Measurements from ENCODE around the gene SNX9. TPM values are rescaled to one million over a fixed set of nuclear protein-coding genes. Genes with fewer than 3 reads are reported as not detected.
A peak's percentile ranks its signal among the peaks of the same experiment; 100 is the strongest.
"Not testable (repeated sequence)": the region's sequence is repeated elsewhere in the genome, so short reads cannot be mapped to it uniquely, and the experiment has no call there.

The SNX9 gene
- total RNA-seq, 1 donor from 2014 or later: 36.2 TPM

DNA sequence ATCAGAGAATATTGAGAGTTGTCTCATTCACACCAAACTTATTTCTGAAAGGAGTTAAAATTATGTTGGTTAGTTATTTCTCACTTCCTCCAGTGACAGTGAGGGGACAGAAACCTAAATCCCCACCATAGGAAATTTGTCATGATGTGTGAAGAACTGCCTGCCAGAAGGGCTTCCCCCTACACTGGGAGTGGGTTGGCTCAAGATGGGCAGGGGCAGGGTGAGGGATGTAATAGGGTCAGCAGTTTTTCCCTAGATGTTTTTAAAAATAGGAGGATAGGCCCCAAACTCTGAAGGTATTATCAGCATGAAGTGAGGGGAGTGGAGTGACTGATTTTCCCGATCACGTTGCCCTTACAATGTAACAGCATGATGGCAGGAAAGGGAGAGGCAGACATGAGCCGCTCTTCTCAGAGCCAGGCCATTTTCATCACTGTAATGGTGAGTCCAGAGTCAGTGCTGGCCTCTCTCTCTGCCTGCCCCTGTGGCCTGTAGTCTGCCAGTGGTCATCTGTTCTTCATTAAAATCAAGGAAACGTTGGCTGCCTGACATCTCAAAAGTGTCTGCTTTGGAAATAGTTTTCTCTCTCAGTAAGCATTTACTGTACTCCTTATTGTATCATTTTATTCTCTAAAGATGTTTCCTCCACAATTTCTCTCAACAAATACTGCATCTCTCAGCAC lies 98.8 kb downstream of the SNX9 start:
- DNase-seq (ENCODE audit: low read depth in 2 of 2): no peak

DNA sequence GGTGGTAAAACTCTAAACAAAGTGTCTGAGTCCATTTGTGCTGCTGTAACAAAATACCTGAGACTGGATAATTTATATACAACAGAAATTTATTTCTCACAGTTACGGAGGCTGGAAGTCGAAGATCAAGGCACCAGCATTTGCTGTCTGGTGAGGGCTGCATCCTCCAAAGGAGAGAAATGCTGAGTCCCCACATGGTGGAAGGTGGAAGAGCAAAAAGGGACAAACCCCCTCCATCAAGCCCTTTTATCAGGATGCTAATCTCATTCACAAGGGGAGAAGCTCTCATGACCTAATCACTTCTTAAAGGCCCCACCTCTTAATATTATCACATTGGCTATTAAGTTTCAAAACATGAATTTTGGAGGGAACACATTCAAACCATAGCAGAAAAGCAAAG lies 102.7 kb downstream of the SNX9 start:
- no peak for DNase-seq (ENCODE audit: low read depth in 2 of 2)

DNA sequence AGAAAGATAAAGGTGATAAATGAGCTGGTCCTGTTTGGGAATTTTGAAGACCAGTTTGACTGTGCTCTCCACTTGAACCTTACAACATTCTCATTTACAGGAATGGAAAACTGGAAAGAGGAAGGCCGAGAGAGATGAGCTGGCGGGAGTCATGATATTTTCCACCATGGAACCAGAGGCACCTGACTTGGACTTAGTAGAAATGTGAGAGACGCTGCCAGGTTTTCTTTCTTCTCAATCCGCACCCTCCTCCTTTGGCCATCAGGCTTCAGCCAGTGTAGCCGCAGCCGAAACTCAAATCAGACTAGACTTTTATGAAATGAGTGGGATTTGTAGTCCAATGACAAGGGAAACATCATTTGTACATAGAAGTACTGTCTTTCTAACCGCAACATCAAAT lies 104.0 kb downstream of the SNX9 start:
- no peak for DNase-seq (ENCODE audit: low read depth in 2 of 2)

DNA sequence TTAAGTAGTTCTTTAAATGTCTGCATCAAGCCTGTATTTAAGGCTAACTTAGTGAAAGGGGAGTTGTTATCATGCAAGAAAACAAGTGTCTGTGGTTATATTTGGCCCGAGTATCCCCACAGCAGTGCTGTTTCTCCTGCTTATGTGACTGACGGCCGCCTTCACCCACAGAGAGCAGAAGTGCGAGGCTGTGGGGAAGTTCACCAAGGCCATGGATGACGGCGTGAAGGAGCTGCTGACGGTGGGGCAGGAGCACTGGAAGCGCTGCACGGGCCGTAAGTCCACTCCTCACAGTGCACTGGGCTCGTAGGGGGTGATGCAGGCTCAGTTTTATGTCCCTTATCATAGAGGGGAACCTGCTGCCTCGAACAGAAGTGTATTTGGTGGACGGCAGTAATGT lies 105.4 kb downstream of the SNX9 start:
- no peak for DNase-seq (ENCODE audit: low read depth in 2 of 2)

DNA sequence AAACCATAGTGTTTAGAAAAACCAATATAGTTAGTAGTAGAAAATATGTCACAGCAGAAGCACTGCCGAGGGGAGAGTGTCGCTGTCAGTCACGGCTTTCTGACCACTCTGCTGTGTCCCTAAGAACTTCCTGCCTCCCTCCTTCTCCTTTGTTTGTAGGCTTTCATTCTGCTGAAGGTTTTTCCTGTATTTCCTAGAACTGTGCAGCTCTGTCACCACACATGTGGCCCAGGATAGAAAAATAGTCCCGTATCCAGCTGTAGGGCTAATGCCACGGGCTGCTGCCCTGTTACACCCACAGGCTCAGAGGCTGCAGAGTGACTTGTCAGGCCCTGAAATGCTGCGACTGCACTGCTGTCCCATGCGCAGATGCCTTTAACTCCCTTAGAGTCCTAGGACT lies 106.0 kb downstream of the SNX9 start:
- peak in 1 of 2 donors; percentile 64 for DNase-seq (ENCODE audit: low read depth in 2 of 2)

DNA sequence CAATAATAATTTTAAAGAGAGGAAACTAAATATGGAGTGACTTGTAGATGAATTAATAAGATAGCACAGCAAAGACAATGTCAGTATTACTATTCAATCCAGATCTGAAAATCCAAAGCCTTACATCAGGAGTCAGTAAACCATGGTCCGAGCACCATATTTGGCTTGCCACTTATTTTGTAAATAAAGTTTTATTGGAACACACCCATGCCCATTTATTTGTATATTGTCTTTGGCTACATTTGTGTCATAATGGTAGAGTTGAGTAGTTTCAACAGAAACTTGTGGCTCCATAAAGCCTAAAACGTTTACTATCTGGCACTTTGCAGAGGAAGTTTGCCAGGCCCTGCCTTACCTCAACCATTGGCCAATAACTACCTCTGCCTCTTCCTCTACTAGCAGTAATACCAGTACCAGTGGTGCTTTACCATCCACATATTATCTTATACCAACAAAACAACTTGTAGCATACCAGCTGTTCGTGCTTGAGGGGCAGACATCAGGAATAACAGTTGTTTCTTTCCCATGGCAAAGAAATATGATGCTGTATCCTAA lies 106.8 kb downstream of the SNX9 start:
- DNase-seq (ENCODE audit: low read depth in 2 of 2): no peak

DNA sequence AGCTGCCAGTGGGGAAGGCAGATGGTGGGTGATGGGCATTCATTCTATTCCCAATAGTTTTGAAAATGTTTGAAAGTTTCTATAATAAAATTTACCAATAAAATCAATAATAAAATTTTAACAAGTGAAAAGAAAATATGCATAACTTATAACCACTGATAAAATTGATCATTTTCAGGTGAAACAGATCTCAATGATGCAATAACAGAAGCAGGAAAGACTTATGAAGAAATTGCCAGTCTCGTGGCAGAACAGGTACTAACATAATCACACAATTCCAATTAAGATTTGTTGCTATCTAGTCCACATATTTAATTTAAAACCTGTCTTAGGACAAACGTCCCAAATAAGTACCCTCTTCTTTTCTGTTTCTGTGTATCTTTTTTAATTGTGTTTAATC lies 112.7 kb downstream of the SNX9 start:
- DNase-seq (ENCODE audit: low read depth in 2 of 2): no peak

DNA sequence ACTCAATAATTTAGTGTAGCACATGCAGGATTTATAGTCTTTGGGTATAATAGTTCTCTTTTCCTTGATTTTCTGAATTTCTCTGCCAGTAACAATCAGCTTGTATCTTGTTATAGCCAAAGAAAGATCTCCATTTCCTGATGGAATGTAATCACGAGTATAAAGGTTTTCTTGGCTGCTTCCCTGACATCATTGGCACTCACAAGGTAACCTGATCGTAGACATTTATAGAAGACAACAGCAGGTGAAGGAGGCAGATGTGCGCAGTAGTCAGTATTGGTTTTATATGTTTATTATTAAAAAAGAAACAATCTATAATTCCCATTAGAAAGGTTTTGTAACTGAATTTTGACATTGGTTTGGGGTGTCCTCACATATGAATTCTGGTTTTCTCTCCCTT lies 114.3 kb downstream of the SNX9 start:
- DNase-seq (ENCODE audit: low read depth in 2 of 2): no peak

DNA sequence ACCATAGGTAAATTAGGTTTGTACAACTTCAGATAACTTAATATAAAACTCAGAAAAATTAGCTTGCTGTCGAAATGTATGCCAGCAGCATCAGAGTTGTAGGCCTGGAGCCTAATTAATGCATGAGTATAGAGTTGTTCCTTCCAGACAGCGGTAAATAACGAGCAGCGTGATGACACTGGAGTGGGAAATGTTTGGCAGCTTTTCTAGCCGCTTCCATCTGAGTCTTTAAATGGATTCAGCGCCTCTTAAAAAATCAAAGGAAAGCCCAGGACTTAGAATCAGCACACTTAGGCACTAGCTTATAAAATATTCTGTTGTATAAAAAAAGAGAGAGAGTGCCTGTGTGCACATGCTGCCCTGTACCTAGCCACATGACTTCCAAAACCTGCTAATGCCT lies 114.9 kb downstream of the SNX9 start:
- no peak for DNase-seq (ENCODE audit: low read depth in 2 of 2)

DNA sequence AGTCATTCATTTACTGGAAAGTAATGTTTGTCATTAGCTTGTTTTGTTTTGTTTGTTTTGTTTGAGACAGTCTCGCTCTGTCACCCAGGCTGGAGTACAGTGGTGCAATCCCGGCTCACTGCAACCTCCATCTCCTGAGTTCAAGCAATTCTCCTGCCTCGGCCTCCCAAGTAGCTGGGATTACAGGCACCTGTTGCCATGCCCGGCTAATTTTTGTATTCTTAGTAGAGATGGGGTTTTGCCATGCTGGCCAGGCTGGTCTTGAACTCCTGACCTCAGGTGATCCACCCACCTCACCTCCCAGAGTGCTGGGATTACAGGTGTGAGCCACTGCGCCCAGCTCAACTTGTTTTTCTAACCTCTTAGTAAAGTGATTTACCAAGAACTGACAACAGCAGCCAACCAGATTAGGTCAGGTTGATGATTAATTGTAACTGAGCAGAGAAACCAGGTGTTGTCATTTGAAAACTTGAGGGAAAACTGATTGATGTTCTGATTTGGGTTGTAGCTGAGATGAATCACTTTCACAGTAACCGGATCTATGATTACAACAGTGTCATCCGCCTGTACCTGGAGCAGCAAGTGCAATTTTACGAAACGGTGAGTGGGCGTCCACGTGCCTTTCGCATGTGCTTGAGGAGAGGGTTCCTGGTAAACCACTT lies 117.5 kb downstream of the SNX9 start:
- DNase-seq (ENCODE audit: low read depth in 2 of 2): not testable (repeated sequence)

DNA sequence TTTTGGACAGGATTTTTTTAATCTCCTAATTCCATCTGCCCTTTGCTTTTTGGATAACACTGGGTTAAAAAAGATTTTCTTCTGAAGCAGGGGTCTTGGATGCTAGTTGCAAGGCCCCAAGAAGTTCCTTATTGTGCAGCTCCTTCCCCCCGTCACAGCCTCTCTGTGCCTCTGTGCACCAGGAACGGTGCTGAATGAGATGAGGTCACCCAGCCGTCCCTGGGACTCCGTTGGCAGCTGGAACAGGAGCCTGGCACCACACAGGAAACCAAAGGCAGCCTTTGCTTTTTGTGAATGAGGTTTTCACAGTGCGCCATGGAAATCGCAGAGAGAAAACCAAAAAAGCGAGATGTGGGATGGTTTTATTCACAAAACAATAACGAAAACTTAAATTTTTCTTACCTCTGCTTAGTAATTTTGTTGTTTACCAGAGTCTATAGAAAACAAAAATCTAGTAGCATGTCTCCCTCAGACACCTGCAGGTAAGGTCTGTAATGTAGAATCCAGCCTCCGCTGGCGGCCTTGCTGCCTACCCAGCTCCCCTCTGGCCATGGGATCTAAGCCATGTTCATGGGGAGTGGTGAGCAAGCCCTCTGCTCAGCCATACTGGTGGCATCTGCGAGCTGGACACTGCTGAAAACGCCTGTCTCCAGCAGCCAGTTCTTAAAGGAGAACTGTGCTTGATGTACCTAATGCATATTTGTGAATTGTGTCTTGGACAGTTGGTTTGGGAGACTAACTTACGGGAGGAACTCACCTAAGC lies 118.2 kb downstream of the SNX9 start:
- DNase-seq (ENCODE audit: low read depth in 2 of 2): no peak

DNA sequence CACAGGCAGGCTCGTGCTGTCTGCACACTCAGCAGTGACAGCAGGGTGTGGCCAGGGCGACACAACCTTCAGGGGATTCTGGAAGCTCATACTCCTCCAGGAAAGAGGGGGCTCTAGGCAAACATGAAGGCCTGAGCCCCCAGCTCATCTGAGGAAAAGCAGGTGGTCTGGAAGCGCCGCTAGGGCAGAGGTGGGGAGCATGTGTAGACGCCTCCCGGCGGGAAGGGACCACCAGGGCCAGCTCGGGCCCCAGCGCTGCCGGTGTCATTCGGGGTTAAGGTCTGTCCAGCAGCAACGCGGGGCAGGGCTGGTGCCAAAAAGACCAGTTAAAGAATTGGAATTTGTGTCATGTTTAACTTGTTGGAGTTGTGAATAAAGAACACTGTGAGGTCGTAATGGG lies 119.3 kb downstream of the SNX9 start:
- DNase-seq (ENCODE audit: low read depth in 2 of 2): no peak

DNA sequence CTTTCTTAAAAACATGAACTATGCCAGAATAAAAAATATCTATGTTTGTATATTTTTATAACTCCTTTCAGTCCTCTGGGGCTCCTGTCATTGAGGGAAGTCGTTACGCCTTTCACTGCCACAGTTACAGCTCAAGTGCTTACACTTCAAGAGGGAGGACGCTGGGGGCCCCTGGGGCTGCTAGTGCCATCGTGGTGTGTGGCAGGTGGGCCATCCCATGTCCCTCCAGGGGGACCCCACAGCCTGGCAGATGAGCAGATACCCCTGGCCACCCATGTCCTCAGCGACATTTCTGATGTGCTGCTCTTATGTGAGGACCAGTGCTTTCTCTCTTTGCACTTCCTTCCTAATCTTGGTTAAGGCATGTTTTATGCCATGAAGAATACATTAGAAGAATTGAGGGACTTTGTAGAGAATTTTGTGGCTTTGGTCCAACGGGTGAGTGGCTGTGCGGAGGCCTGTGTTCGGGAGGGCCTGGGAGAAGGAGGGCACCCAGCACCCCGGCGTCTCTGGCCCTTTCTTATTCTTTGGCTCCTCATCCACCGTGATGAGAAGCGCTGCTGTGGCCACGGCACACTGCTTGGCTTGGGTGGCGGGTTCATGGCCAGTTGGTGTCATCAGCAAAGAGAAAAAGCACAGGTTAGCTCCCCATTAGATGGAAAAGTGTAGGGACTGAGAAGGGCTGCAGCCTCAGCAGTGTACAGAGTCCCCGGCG lies 120.4 kb downstream of the SNX9 start:
- DNase-seq (ENCODE audit: low read depth in 2 of 2): no peak

DNA sequence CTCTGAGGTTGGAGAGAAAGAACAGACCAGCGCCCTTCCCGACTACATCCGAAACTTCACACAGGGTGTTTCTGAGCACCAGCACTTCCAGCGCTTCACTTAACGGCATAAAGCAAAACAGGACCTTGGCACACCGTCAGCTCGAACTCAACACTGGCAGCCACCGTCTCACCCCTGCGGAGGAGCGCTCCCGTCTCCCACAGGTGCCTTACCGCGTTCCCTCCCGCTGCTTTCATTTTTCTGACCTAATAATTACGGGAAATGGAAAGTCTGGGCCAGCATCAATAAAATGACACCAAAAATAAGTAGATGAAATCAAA lies 120.9 kb downstream of the SNX9 start:
- no peak for DNase-seq (ENCODE audit: low read depth in 2 of 2)

DNA sequence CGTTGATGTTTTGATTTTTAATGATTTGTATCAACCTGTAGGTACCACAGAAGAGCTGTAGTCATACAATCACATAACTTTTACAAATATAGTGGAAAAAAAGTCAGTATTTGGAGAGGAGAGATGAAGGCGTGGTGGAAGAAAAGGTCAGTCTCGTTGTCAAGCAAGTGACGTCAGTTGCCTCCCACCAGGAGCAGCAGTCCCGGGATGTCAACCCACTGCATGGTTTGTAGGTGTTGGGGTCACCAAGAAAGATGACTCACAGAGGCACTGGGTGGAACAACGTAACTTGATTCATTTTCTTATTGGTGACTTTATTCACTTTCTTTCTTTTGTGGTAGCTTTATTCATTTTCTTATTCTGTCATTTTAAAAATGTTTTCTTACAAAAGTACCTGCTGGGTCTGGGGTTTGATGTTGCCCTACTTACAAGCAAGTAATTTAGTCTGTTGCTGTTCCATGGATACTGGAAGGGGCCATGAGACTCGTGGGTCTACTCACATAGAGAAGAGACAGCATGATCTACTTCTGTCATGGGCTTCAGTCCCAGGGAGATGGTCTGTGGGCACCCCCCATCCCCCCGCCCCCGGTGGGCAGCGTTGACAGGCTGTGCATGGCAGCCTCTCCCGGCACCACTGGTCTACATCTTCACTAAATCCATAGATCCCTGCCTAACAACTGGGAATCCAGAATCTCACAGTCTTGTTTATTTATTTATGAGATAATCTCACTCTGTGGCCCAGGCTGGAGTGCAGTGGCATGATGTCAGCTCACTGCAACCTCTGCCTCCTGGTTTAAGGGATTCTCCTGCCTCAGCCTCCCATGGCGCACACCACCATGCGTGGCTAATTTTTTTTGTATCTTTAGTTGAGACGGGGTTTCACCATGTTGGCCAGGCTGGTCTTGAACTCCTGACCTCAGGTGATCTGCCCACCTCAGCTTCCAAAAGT lies 122.2 kb downstream of the SNX9 start:
- DNase-seq (ENCODE audit: low read depth in 2 of 2): no peak

DNA sequence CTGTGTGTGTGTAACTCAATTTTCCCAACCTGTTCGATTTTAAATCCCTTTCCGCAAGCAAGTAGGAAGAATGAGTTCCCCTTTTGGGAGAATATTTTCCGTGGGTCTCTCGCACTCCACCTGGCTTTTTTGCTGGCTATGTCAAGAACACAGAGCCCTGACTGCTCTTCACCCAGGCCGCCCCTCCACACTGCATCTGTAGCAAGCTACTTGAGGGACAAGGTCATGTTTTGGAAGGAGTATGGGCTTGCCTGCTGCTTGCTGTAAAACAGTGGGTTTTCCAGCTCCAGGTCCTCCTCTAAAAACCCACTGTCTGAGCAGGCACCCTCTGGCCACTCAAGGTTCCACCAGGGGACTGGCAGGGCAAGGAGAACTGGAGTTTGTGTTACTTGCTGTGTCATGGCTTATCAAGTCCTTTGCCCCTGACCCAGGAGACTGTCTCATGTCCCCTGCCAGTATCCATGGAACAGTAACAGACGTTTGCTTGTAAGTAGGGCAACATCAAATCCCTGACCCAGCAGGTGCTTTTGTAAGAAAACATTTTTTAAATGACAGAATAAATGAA lies 123.1 kb downstream of the SNX9 start:
- no peak for DNase-seq (ENCODE audit: low read depth in 2 of 2)

DNA sequence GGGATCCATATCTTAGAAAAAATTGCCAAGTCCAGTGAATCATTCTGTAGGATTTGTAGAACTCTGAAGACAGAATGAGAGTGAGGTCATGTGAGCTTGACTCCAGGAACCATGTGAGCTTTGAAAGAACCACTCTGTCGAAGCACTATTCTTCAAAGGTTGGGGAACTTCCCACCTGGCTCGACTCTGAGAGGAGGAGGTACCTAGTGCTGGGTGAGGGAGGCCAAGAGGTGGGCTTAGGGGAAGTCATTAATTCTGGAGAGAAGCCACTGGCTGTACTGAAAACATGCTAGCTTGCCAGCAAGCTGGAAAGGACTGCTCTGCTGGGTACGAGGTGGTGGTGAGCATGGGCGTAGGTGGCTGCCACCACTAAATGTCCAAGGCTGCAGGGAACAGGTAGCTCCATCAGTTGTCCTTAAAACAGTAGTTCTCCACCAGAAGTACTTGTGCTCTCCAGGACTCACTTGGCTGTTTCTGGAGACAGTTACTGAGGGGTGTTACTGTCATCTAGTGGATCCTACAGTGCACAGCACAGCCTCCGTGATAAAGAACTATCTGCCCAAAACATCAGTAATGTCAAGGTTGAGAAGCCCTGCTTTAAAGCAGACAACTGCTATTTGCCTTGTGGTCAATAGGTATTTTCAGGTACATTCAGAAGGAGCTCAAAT lies 124.0 kb downstream of the SNX9 start:
- DNase-seq (ENCODE audit: low read depth in 2 of 2): no peak

DNA sequence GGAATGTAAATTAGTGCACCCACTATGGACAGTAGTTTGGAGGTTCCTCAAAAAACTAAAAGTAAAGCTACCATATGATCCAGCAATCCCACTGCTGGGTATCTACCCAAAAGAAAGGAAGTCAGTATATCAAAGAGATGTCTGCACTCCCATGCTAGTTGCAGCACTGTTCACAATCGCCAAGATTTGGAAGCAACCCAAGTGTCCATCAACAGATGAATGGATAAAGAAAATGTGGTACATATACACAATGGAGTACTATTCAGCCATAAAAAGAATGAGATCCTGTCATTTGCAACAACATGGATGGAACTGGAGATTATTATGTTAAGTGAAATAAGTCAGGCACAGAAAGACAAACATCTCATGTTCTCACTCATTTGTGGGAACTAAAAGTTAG lies 127.9 kb downstream of the SNX9 start:
- not testable (repeated sequence) for DNase-seq (ENCODE audit: low read depth in 2 of 2)

DNA sequence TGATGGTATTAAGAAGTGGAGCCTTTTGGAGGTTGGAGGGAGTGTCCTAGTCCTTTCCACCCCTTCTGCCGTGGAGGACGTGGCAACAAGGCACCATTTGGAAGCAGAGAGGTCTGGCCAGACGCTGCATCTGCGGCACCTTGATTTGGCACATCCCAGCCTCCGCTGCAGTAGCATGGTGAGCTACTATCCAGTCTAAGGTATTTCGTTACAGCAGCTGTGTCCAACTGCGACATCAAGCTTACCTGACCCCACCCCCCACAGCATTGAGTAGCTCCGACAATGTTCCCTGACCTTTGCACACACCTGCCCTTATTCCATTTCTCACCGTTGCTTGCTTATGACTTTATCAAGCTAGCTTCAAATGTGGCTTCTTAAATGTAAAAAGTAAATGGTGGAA lies 128.8 kb downstream of the SNX9 start:
- no peak for DNase-seq (ENCODE audit: low read depth in 2 of 2)

DNA sequence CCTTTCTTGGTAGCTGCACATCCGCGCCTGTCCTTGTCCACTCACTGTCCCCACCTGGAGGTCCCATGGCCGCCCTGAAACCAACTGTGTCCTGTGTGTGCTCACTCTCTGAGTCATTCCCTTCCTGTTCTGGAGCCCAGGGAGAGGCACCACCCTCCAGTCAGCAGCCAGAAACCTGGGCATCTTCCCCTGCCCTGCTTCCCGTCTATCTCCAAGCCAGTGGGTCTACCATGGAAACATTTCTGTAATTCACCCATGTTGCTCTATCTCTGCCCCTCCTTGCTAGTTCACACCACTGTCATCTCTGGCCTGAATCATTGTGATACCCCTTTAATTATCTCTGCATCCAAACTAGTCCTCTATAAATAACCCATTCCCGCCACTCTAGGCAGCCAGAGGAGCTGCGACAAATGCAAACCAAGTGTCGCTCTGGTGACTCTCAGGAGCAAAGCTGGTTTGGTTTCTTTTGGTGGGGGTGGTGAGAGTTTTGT lies 129.9 kb downstream of the SNX9 start:
- peak in 1 of 2 donors; percentile 55 for DNase-seq (ENCODE audit: low read depth in 2 of 2)

Measured in dermis microvascular lymphatic vessel endothelial cell (primary cell).